Activated CD8-positive, alpha-beta T cell treated with anti-CD3 and anti-CD28 coated beads for 36 hours (primary cell): ENCODE data around the gene SH2D2A. TPM values are rescaled to one million over a fixed set of nuclear protein-coding genes. Genes with fewer than 3 reads are reported as not detected.
A peak's percentile ranks its signal among the peaks of the same experiment; 100 is the strongest.

ENCODE experiments used
- ATAC-seq: fragments of 200-7000 bp; cut with Tn5 transposase; one replicate; pipeline ENCODE4 v1.10.0; 2021; ENCODE audit warnings: mild to moderate bottlenecking, moderate library complexity
- CTCF ChIA-PET: fragments of 350-600 bp; sonication (Branson Sonifier 250); formaldehyde crosslinking; loops from one replicate; lab custom pipeline; 2021; ENCODE audit warnings: antibody characterized with exemption; lab: Charles Lee
- POLR2A ChIA-PET: fragments of 350-600 bp; sonication (Branson Sonifier 250); formaldehyde crosslinking; loops from one replicate; lab custom pipeline; 2021; ENCODE audit warnings: antibody characterized with exemption; lab: Charles Lee
- DNase-seq: peaks from one replicate; pipeline ENCODE4 v3.0.0-alpha.2; 2020
- H3K27ac Mint-ChIP-seq: one replicate; pipeline ENCODE4 v1.8.0; 2021; ENCODE audit warnings: mild to moderate bottlenecking, mixed read lengths
- H3K27me3 Mint-ChIP-seq: one replicate; pipeline ENCODE4 v1.8.0; 2021; ENCODE audit warnings: mixed read lengths
- H3K36me3 Mint-ChIP-seq: one replicate; pipeline ENCODE4 v1.8.0; 2021; ENCODE audit warnings: low read depth, mixed read lengths
- H3K4me1 Mint-ChIP-seq: one replicate; pipeline ENCODE4 v1.8.0; 2021; ENCODE audit warnings: low read depth, mixed read lengths
- H3K4me3 Mint-ChIP-seq: one replicate; pipeline ENCODE4 v1.8.0; 2021; ENCODE audit warnings: mild to moderate bottlenecking, moderate library complexity, mixed read lengths
- H3K9me3 Mint-ChIP-seq: one replicate; pipeline ENCODE4 v1.8.0; 2021; ENCODE audit warnings: mixed read lengths
- CTCF ChIP-seq: fragments of 200-600 bp; IDR thresholded peaks from one replicate; pipeline ENCODE4 v1.8.0; 2022; ENCODE audit warnings: antibody characterized with exemption, mild to moderate bottlenecking
- intact Hi-C: fragments of 100-400 bp; cut with micrococcal nuclease; formaldehyde crosslinking; loops from one replicate; pipeline ENCODE4 v1.10.0; 2022
- total RNA-seq, 2 experiments: library from RNA; stranded (reverse); gene quantifications; one replicate each; pipeline ENCODE4 v1.2.3, GENCODE V29; 2021

Gene SH2D2A
- total RNA-seq, 2 experiments from 2014 or later, result 297 to 315 TPM

GRCh38 chr1:156846643-156847042 lies 30.0 kb upstream of the SH2D2A start:
- Mint-ChIP-seq H3K4me3 (peak overlapping the region; percentile 71), H3K36me3 (no peaks in the 10 kb centered on the region), H3K4me1 (peaks cover 44% of the 10 kb centered on the region), H3K27me3 (peaks cover 51% of the 10 kb centered on the region), H3K27ac (no peak overlapping the region), H3K9me3 (no peaks in the 10 kb centered on the region)
- no peak for DNase-seq
- TF ChIP-seq CTCF, result no peak
- POLR2A ChIA-PET, result interaction anchor here (0.6 kb wide), 1 partner anchor 96 kb away, joined by 3 read pairs; no protein-coding TSS in a partner anchor
- CTCF ChIA-PET, result interaction anchor here (1.4 to 5.7 kb wide), 4 partner anchors 9 to 43 kb away, joined by 5 to 81 read pairs (median 30); partner anchors contain the start of genes INSRR and NTRK1
- intact Hi-C loops, result no loop called here
- no peak for ATAC-seq

- POLR2A ChIA-PET, result interaction anchor here (0.6 to 0.9 kb wide), 2 partner anchors 19 to 95 kb away, joined by 3 to 4 read pairs; no protein-coding TSS in a partner anchor
- no peak for TF ChIP-seq CTCF
- Mint-ChIP-seq H3K27ac (no peak overlapping the region), H3K27me3 (peaks cover 56% of the 10 kb centered on the region), H3K36me3 (no peaks in the 10 kb centered on the region), H3K9me3 (no peaks in the 10 kb centered on the region), H3K4me1 (peaks cover 44% of the 10 kb centered on the region), H3K4me3 (peak overlapping the region; percentile 71)
- no peak for DNase-seq
- intact Hi-C loops, result no loop called here
- ATAC-seq, result no peak
- CTCF ChIA-PET, result interaction anchor here (1.7 to 5.7 kb wide), 3 partner anchors 8 to 44 kb away, joined by 5 to 81 read pairs (median 55); partner anchors contain the start of genes INSRR and NTRK1
Observed at GRCh38 chr1:156845953-156846545, 29.4 kb upstream of the SH2D2A start.

DNA sequence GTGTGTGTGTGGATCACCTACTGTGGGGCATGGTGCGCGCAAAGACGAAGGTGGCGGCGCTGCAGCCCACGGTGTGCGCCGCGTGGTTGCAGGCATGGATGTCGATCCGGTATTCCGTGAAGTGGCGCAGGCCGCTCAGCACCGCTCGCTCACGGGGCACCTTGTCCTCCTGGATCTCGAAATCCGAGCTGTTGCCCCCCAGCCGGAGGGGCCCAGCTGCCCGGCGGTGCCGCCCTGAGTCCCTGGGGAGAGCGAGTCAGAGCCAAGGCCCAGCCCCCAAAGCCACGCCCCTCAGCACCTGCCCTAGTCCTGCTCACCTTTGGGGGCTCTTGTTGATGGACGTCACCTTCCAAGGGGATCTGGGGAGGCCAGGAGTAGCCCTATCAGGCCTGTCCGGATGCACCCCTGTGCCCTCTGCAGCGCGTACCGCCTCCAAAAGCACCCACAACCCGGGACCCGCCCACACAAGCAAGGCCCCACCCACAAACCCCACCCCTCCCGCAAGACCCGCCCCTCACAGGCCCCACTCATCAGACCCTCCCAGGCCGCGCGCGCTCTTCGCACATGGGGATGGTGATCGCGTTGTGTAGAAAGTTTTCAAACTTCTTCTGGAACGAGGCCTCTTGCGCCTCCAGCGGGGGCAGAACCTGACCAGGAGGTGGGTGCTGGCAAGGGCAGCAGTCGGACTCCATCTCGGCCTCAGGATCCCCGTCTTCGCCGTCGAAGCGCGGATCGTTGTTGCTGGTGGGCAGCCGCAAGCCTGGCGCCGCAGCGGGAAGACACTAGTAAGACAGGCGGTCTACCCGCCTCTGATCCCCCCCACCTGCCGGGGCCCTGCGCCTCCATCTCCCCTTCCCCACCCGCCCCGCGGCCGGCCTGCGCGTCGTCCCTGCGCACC lies 28.7 kb upstream of the SH2D2A start:
- no peak for TF ChIP-seq CTCF
- Mint-ChIP-seq H3K27ac (no peak overlapping the region), H3K9me3 (no peaks in the 10 kb centered on the region), H3K4me1 (peaks cover 44% of the 10 kb centered on the region), H3K36me3 (no peaks in the 10 kb centered on the region), H3K27me3 (peaks cover 62% of the 10 kb centered on the region), H3K4me3 (peak overlapping the region; percentile 71)
- ChIA-PET POLR2A (interaction anchor here (0.9 to 1.1 kb wide), 3 partner anchors 19 to 140 kb away, joined by 3 to 4 read pairs (median 3); partner anchors contain the start of gene CRABP2), CTCF (interaction anchor here (0.6 to 1.7 kb wide), 6 partner anchors 11 to 119 kb away, joined by 3 to 6 read pairs (median 4); no protein-coding TSS in a partner anchor)
- DNase-seq (peak; percentile 63), ATAC-seq (peak; percentile 51)
- intact Hi-C loops, result no loop called here

- H3K27ac Mint-ChIP-seq, result no peak overlapping the region
- CTCF ChIA-PET, result interaction anchor here (0.6 to 1.3 kb wide), 5 partner anchors 11 to 119 kb away, joined by 3 to 6 read pairs (median 4); no protein-coding TSS in a partner anchor
- ATAC-seq, result no peak
- peak overlapping the region; percentile 71 for H3K4me3 Mint-ChIP-seq
- H3K36me3 Mint-ChIP-seq, result no peaks in the 10 kb centered on the region
- H3K9me3 Mint-ChIP-seq, result no peaks in the 10 kb centered on the region
- POLR2A ChIA-PET, result interaction anchor here (0.9 to 1.1 kb wide), 2 partner anchors 21 to 139 kb away, joined by 3 read pairs; partner anchors contain the start of gene CRABP2
- no peak for DNase-seq
- intact Hi-C loops, result no loop called here
- peaks cover 42% of the 10 kb centered on the region for H3K4me1 Mint-ChIP-seq
- peaks cover 62% of the 10 kb centered on the region for H3K27me3 Mint-ChIP-seq
- TF ChIP-seq CTCF, result no peak
Observed at GRCh38 chr1:156844638-156845037, 28.0 kb upstream of the SH2D2A start.
